IPS-18a (cell line): ENCODE data around the gene TLL2.

Source experiments
- H3K27ac ChIP-seq: one replicate; pipeline ENCODE4 v1.5.1; 2013; ENCODE audit warnings: low read length
- H3K27me3 ChIP-seq: one replicate; pipeline ENCODE4 v1.6.1; 2013; ENCODE audit warnings: mild to moderate bottlenecking, low read length; ENCODE audit not compliant: control insufficient read depth, insufficient read depth
- H3K36me3 ChIP-seq: one replicate; pipeline ENCODE4 v1.6.1; 2013; ENCODE audit warnings: low read depth, low read length; ENCODE audit not compliant: control insufficient read depth
- H3K4me1 ChIP-seq: one replicate; pipeline ENCODE4 v1.6.1; 2013; ENCODE audit warnings: low read depth, low read length; ENCODE audit not compliant: control insufficient read depth
- H3K4me3 ChIP-seq: one replicate; pipeline ENCODE4 v1.5.1; 2013; ENCODE audit warnings: low read length
- H3K9ac ChIP-seq: one replicate; pipeline ENCODE4 v1.6.1; 2013; ENCODE audit warnings: mild to moderate bottlenecking, low read length, moderate library complexity
- H3K9me3 ChIP-seq: one replicate; pipeline ENCODE4 v1.6.1; 2013; ENCODE audit warnings: low read depth, low read length; ENCODE audit not compliant: control insufficient read depth

The TLL2 gene

GRCh38 chr10:96344178-96344577, 169.5 kb downstream of the TLL2 start:
- Histone ChIP-seq H3K9me3 (peaks cover 10% of the 10 kb centered on the region), H3K9ac (no peak overlapping the region), H3K27ac (no peak overlapping the region), H3K4me1 (peaks cover 36% of the 10 kb centered on the region), H3K27me3 (peaks cover 5% of the 10 kb centered on the region), H3K4me3 (no peak overlapping the region), H3K36me3 (no peaks in the 10 kb centered on the region)

DNA sequence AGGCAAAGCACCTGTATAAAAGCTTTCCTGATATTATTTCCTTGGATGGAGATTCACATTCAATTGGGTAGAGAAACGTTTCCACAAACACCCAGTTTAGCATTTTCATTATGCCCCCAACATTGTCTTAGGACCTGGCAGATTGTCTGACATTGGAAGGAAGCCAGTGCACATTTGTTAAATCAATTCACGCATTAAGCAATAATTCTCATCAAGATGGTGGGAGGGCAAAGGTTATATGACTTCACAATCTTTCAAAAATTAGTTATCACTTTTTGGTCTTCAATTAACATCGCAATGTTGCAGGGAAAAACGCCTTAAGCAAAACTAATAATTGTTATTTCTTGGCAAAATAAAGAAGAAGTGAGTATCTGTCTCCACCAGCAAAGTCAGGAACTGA, 171.3 kb downstream of the TLL2 start:
- H3K4me3 ChIP-seq, result no peak overlapping the region
- H3K27me3 ChIP-seq, result peaks cover 5% of the 10 kb centered on the region
- no peak overlapping the region for H3K9ac ChIP-seq
- no peak overlapping the region for H3K27ac ChIP-seq
- no peaks in the 10 kb centered on the region for H3K36me3 ChIP-seq
- peaks cover 10% of the 10 kb centered on the region for H3K9me3 ChIP-seq
- H3K4me1 ChIP-seq, result peaks cover 36% of the 10 kb centered on the region

GRCh38 chr10:96341219-96342182, 172.2 kb downstream of the TLL2 start:
- Histone ChIP-seq H3K27me3 (peaks cover 5% of the 10 kb centered on the region), H3K9me3 (peaks cover 8% of the 10 kb centered on the region), H3K4me1 (peaks cover 36% of the 10 kb centered on the region), H3K9ac (no peak overlapping the region), H3K4me3 (no peak overlapping the region), H3K36me3 (no peaks in the 10 kb centered on the region), H3K27ac (no peak overlapping the region)

DNA sequence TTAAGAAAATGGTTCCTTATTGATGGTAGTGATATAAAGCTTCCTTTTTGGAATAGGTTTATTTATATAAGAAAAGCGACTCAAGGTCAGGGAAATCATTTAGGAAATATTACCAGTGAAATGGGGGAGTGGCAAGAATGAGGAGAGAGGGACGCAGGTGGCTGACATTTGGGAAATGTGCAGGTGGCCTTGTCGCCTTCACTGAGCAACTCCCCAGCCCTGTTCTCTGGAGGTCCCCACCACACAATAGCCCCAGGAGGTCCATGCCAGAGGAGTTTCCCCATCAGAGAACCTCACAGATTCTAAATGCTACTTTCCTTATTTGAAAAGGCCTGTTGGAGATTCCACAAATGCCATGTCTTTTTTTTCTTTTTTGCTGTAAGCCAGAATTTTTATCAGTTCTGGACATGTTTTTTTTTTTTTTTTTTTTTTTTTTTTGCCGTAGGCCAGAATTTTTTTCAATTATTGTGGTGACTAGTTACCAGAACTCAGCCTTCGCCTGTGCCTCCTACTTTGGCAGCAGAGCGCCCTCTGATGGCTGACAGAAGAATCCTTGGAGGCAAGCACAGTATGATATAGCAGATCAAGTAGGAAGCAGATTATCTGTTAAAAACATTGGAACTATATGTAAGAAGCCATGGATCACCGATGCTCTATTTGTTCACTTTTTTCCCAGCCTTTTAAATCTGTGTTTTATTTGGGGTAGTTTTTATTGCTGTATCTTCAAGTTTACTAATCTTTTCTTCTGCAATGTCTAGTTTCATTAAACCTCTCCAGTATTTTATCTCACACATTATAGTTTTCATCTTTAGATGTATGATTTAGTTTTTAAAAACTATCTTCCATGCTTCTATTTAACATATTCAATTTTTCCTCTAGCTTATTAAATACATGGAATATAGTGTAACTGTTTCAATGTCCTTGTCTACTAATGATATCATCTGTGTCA, 173.5 kb downstream of the TLL2 start:
- Histone ChIP-seq H3K36me3 (no peaks in the 10 kb centered on the region), H3K27me3 (peaks cover 5% of the 10 kb centered on the region), H3K9ac (no peak overlapping the region), H3K4me3 (no peak overlapping the region), H3K9me3 (no peaks in the 10 kb centered on the region), H3K27ac (no peak overlapping the region), H3K4me1 (peaks cover 28% of the 10 kb centered on the region)

- Histone ChIP-seq H3K27ac (no peak overlapping the region), H3K4me1 (peaks cover 22% of the 10 kb centered on the region), H3K4me3 (no peak overlapping the region), H3K27me3 (peaks cover 5% of the 10 kb centered on the region), H3K9ac (no peak overlapping the region), H3K9me3 (no peaks in the 10 kb centered on the region), H3K36me3 (no peaks in the 10 kb centered on the region)
These were observed 174.3 kb downstream of the TLL2 start for GRCh38 chr10:96339383-96339782.

GRCh38 chr10:96338279-96338925, 175.3 kb downstream of the TLL2 start:
- Histone ChIP-seq H3K9ac (no peak overlapping the region), H3K4me3 (no peak overlapping the region), H3K27me3 (peaks cover 5% of the 10 kb centered on the region), H3K36me3 (no peaks in the 10 kb centered on the region), H3K27ac (no peak overlapping the region), H3K9me3 (no peaks in the 10 kb centered on the region), H3K4me1 (peaks cover 22% of the 10 kb centered on the region)

DNA sequence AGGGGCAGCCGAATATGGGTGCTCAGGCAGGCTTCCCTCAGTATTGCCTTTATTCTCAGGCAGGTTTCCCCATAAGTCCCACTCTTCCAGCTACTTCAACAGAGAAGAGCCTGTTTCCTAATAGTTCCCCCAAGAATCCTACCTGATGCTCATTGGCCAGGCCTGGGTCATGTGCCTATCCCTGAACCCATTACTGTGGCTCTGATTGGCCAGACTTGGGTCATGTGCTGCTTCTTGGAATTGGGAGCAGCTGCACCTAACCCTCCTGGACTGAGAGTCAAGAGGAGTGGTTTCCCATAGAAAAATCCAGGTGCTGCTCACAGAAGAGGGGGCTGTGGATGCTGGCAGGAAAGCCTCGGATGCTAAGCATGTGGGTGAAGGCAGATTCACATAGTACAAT, 176.6 kb downstream of the TLL2 start:
- no peak overlapping the region for H3K4me3 ChIP-seq
- H3K4me1 ChIP-seq, result peaks cover 22% of the 10 kb centered on the region
- no peaks in the 10 kb centered on the region for H3K36me3 ChIP-seq
- no peak overlapping the region for H3K9ac ChIP-seq
- H3K27ac ChIP-seq, result no peak overlapping the region
- no peaks in the 10 kb centered on the region for H3K9me3 ChIP-seq
- no peaks in the 10 kb centered on the region for H3K27me3 ChIP-seq

GRCh38 chr10:96334616-96335526, 178.9 kb downstream of the TLL2 start:
- Histone ChIP-seq H3K9ac (no peak overlapping the region), H3K9me3 (no peaks in the 10 kb centered on the region), H3K4me1 (peaks cover 5% of the 10 kb centered on the region), H3K27me3 (no peaks in the 10 kb centered on the region), H3K36me3 (no peaks in the 10 kb centered on the region), H3K4me3 (no peak overlapping the region), H3K27ac (no peak overlapping the region)

GRCh38 chr10:96333101-96333500, 180.6 kb downstream of the TLL2 start:
- Histone ChIP-seq H3K4me1 (peaks cover 3% of the 10 kb centered on the region), H3K36me3 (no peaks in the 10 kb centered on the region), H3K27me3 (no peaks in the 10 kb centered on the region)

DNA sequence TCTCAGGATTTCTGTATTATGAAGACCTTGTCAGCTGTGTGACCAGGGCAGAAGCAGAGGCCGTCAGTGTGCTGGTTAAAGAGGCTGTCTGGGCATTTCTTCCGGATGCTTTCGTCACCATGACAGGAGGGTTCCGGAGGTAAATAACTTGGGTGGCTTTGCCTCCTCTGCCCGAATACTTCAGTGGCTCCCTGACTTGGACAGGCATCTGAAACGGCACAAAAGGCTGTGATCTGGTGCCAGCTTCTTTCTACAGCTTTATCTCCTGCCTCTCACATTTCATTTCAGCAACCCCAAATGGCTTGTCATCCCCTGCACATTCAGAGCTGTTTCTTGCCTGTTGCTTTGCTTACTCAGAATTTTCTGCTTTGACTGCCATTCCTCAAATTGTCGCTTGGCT, 186.3 kb downstream of the TLL2 start:
- Histone ChIP-seq H3K4me3 (no peak overlapping the region), H3K4me1 (no peaks in the 10 kb centered on the region), H3K9ac (no peak overlapping the region), H3K9me3 (no peaks in the 10 kb centered on the region), H3K36me3 (no peaks in the 10 kb centered on the region), H3K27ac (no peak overlapping the region), H3K27me3 (no peaks in the 10 kb centered on the region)

More at GRCh38 chr10:96333101-96333500, 180.6 kb downstream of the TLL2 start:
- H3K27ac ChIP-seq, result no peak overlapping the region
- no peak overlapping the region for H3K4me3 ChIP-seq
- H3K9me3 ChIP-seq, result no peaks in the 10 kb centered on the region
- H3K9ac ChIP-seq, result no peak overlapping the region
